GM06990 (cell line): ENCODE measurements around the gene SLC33A1.
"Not testable (repeated sequence)": the region's sequence is repeated elsewhere in the genome, so short reads cannot be mapped to it uniquely, and the experiment has no call there.

Experiments
- DNase-seq: peaks from one replicate; pipeline ENCODE4 v3.0.0-alpha.2; 2011; ENCODE audit not compliant: insufficient read length; ENCODE audit errors: extremely low read depth
- H3K27me3 ChIP-seq: replicated peaks from 2 replicates; pipeline ENCODE4 v1.6.0; 2011; ENCODE audit warnings: low read length; ENCODE audit not compliant: control insufficient read depth, insufficient read depth
- H3K36me3 ChIP-seq: 2 replicates; pipeline ENCODE4 v1.5.1; 2011; ENCODE audit warnings: low read length; ENCODE audit not compliant: control insufficient read depth, insufficient read depth
- H3K4me3 ChIP-seq: replicated peaks from 2 replicates; pipeline ENCODE4 v1.5.1; 2011; ENCODE audit warnings: low read depth, mild to moderate bottlenecking, control low read depth, low read length
- CTCF ChIP-seq: IDR thresholded peaks from 2 replicates; pipeline ENCODE4 v1.5.1; 2011; ENCODE audit warnings: low read length, control low read depth, mild to moderate bottlenecking, inconsistent platforms; ENCODE audit not compliant: insufficient read depth, poor library complexity, severe bottlenecking

The SLC33A1 gene

GRCh38 chr3:155870133-155870944, 16.1 kb upstream of the SLC33A1 start, which contains the start of gene GMPS:
Gene GMPS (plus strand): TSS chr3:155870650. CDS start chr3:155870871, 221 bp downstream.
- peak; percentile 35 for TF ChIP-seq CTCF
- peak within 1 kb of the TSS; percentile 98 for H3K4me3 ChIP-seq
- peak; percentile 95 for DNase-seq
- no peaks in the 10 kb centered on the region for H3K27me3 ChIP-seq
- H3K36me3 ChIP-seq = no peaks in the 10 kb centered on the region

- Histone ChIP-seq H3K36me3 (no peaks in the 10 kb centered on the region), H3K27me3 (no peaks in the 10 kb centered on the region), H3K4me3 (peak overlapping the region; percentile 72)
- TF ChIP-seq CTCF = no peak
- DNase-seq = no peak
Measured at GRCh38 chr3:155869691-155870090, 15.5 kb upstream of the SLC33A1 start.

- no peaks in the 10 kb centered on the region for H3K36me3 ChIP-seq
- H3K4me3 ChIP-seq = no peak overlapping the region
- TF ChIP-seq CTCF = no peak
- no peak for DNase-seq
- no peaks in the 10 kb centered on the region for H3K27me3 ChIP-seq
Measured at GRCh38 chr3:155863072-155863784, 9.0 kb upstream of the SLC33A1 start.

GRCh38 chr3:155862290-155862982, 8.2 kb upstream of the SLC33A1 start:
- not testable (repeated sequence) for H3K36me3 ChIP-seq, H3K4me3 ChIP-seq, H3K27me3 ChIP-seq, DNase-seq

- TF ChIP-seq CTCF = no peak
- H3K36me3 ChIP-seq = no peaks in the 10 kb centered on the region
- H3K4me3 ChIP-seq = no peak overlapping the region
- H3K27me3 ChIP-seq = no peaks in the 10 kb centered on the region
- no peak for DNase-seq
Measured at GRCh38 chr3:155861476-155862183, 7.4 kb upstream of the SLC33A1 start.

GRCh38 chr3:155860424-155860823, 6.2 kb upstream of the SLC33A1 start:
- not testable (repeated sequence) for DNase-seq, H3K27me3 ChIP-seq, H3K4me3 ChIP-seq, H3K36me3 ChIP-seq
